Muscle layer of duodenum (tissue), 2 donors: ENCODE results near the gene SYPL2.
A peak's percentile ranks its signal among the peaks of the same experiment; 100 is the strongest.

ENCODE experiments used
- H3K27ac ChIP-seq: one replicate; pipeline ENCODE4 v1.7.0; 2013; ENCODE audit warnings: mild to moderate bottlenecking, low read length
- H3K27me3 ChIP-seq: one replicate; pipeline ENCODE4 v1.7.0; 2013; ENCODE audit warnings: low read depth, mild to moderate bottlenecking, control low read depth, low read length
- H3K36me3 ChIP-seq, 2 donors: one replicate each; pipeline ENCODE4 v1.7.0; 2013; ENCODE audit warnings: low read length in 2 of 2, control low read depth in 1 of 2, mild to moderate bottlenecking in 1 of 2; ENCODE audit not compliant: insufficient read depth in 2 of 2, control insufficient read depth in 1 of 2
- H3K4me1 ChIP-seq, 2 donors: one replicate each; pipeline ENCODE4 v1.7.0; 2013; ENCODE audit warnings: low read length in 2 of 2, mild to moderate bottlenecking in 2 of 2, control low read depth in 1 of 2, moderate library complexity in 1 of 2; ENCODE audit not compliant: insufficient read depth in 2 of 2, control insufficient read depth in 1 of 2
- H3K4me3 ChIP-seq, 2 donors: one replicate each; pipeline ENCODE4 v1.7.0; 2013; ENCODE audit warnings: low read length in 2 of 2, low read depth in 1 of 2, mild to moderate bottlenecking in 1 of 2
- H3K9me3 ChIP-seq, 2 donors: one replicate each; pipeline ENCODE4 v1.7.0; 2013; ENCODE audit warnings: low read length in 2 of 2, control low read depth in 1 of 2, mild to moderate bottlenecking in 1 of 2; ENCODE audit not compliant: control insufficient read depth in 1 of 2
- donor health status: healthy.

SYPL2 gene

DNA sequence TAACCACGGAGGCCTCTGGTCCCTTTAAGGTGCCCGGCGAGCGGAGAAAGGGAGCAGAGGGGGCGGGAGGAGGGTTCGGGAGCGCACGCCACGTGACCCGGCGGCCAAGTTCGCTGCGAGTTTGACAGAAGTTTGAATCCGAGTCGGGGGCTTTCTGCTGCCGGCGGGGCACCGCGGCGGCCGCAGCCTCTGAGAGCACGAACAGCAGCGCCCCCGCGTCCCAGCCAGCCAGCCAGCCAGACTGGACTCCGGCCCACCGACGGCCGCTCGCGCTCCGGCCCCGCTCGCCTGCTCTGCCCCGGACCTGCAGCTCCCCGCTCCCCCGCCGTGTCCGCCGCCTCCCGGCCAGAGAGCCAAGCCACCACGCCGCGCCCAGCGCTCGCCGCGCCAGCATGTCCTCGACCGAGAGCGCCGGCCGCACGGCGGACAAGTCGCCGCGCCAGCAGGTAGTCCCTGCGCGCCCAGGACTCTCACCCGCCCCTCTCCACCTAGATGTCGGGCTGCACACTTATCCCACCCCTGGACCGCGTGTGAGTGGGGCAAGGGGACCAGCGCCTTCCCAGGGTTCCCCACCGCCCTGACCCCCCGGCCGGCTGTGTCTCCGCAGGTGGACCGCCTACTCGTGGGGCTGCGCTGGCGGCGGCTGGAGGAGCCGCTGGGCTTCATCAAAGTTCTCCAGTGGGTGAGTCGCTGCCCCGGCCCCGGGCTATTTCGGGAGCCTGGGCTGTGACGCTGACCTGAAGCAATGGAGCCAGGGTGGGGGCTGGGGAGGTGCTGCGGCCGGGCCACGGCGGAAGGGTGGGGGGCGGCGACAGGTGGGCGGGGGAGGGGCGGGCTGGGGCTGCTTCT is at the start of gene SYPL2:
TSS of gene SYPL2 (plus strand) at position 95 of the 849 bp plus-strand sequence. CDS start at position 393, 298 bp downstream.
- H3K27me3 ChIP-seq: peaks cover 5% of the 10 kb centered on the region
- H3K4me1 ChIP-seq: peaks cover 0 to 9% of the 10 kb centered on the region in 2 donors
- H3K4me3 ChIP-seq: peak within 1 kb of the TSS; percentile 59 to 79
- H3K27ac ChIP-seq: no peak within 1 kb of the TSS
- no peaks in the 10 kb centered on the region for H3K36me3 ChIP-seq
- H3K9me3 ChIP-seq: no peaks in the 10 kb centered on the region

DNA sequence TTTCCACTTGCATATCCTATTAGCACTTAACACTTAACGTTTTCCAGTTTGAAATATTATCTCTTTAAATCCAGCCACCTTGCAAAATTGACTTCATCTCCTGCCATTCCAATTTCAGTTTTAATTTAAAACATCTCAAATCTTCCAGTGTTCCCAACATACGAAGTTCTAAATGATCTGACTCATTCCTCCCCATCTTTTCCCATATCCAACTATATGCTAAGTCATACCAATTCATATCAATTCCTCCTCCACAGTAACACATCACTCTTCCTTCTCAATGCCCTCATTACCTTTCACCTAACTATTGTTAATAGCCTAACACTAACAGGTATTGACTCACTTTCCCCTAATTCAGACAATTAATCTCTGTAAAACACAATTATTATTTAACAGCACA is 42.8 kb upstream of the SYPL2 start:
- Histone ChIP-seq H3K4me3 (no peak overlapping the region), H3K27ac (no peak overlapping the region), H3K27me3 (no peaks in the 10 kb centered on the region), H3K9me3 (no peaks in the 10 kb centered on the region), H3K36me3 (peaks cover 15% of the 10 kb centered on the region in 2 donors), H3K4me1 (peaks cover 0 to 20% of the 10 kb centered on the region in 2 donors)

DNA sequence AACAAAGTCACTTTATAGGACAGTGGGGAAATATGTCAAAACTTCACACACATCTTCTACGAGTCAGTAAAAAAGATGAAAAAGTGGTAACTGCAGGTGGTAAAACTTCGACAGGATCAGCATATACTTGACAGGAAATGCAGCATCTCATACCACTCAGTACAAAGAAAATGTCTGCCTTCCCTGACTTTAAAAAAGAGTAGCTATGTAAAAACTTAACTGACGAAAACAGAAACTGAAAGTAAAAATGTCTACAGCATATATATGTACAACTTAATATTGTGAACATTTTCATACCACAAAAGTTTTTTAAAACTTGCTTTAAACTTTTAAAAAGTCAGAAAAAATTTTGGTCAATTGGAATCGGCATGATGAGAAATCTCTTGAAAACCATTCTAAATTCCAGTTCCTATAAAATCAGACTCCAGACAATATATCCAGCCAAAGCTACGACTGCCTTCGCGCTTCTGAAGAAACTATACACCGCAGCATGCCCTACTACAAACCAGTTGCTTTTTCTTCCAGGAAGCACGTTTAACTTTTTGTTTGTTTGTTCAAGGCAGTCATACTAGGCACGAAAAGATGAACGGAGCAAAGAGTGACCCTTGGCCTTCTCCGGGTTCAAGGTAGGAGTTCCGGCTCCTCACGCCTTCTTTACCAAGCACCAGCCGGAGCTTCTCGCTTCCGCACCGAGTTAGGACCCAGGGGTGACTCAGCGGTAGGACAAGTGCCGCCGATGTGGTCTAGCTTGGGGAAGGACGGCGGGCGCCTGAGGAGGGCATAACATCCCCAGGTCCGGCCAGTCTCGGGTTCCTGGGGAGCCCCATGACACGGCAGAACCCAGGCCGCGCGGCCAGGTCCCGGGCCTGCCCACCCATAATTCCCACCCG is 40.7 kb upstream of the SYPL2 start:
- H3K9me3 ChIP-seq: no peaks in the 10 kb centered on the region
- peak overlapping the region; percentile 94 for H3K27ac ChIP-seq
- H3K4me3 ChIP-seq: peak overlapping the region; percentile 76 to 78
- H3K4me1 ChIP-seq: peaks cover 0 to 20% of the 10 kb centered on the region in 2 donors
- no peaks in the 10 kb centered on the region for H3K27me3 ChIP-seq
- H3K36me3 ChIP-seq: peaks cover 5 to 8% of the 10 kb centered on the region in 2 donors

DNA sequence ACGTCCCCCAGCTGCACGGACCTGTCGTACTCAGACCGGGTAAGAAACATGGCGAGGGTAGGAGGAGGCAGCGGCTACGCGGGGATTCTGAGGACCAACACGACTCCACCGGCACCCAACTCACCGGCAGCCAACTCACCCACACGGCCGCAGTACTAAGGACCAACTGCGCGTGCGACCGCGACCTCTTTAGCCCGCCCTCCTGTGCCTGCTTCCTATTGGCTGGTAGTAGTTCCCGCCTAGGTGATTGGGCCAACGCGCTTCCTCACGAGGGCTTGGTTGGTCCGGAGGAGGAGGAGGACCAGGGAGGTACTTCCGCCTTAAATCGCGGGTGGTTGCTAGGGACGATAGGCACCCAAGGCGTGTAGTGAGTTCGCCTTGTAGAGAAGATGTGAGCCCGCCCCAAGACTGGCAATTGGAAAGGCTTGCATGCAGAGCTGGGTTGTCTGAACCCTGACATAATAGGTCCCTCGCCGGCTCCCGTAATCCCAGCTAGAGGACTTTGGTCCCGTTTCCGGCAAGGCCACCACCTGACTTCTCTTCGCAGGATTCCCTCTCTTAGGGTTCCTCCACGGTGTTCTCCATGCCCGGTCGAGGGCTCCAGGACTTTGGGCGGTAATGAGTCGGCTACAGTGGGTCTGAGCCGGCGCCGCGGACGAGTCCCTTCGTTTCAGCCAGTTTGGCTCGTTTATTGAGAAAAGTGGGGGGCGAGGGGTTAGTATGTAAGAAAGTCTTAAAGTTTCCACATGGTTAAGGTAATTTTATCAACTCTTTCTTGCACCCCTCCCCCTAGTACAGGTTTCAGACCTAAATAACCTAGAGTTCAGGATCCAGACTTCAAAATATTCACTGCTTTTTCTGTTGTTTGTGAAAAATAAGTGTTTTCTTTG is 39.8 kb upstream of the SYPL2 start, which contains the start of gene PSMA5:
TSS of gene PSMA5 (minus strand) at position 168 of the 890 bp plus-strand sequence. CDS start at position 50, 118 bp downstream.
- Histone ChIP-seq H3K9me3 (no peaks in the 10 kb centered on the region), H3K4me1 (peaks cover 0 to 20% of the 10 kb centered on the region in 2 donors), H3K27me3 (no peaks in the 10 kb centered on the region), H3K27ac (peak within 1 kb of the TSS; percentile 94), H3K4me3 (peak within 1 kb of the TSS; percentile 76 to 78), H3K36me3 (peaks cover 0 to 3% of the 10 kb centered on the region in 2 donors)

DNA sequence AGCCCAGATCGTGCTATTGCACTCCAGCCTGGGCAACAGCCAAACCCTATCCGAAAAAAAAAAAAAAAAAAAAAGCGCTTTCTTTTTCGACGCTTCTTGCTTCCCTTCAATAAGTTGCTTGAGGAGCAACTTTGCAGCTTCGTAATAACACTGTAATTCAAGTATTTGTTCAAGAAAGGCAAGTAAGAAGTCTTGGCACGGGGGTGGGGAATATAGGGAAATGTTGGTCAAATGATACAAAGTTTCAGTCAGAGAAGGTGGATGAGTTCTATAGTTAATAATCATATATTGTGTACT is 39.2 kb upstream of the SYPL2 start:
- H3K4me3 ChIP-seq: peak overlapping the region; percentile 76 to 78
- H3K27ac ChIP-seq: peak overlapping the region; percentile 94
- H3K9me3 ChIP-seq: no peaks in the 10 kb centered on the region
- H3K27me3 ChIP-seq: no peaks in the 10 kb centered on the region
- H3K4me1 ChIP-seq: peaks cover 0 to 20% of the 10 kb centered on the region in 2 donors
- peaks cover 0 to 3% of the 10 kb centered on the region in 2 donors for H3K36me3 ChIP-seq

DNA sequence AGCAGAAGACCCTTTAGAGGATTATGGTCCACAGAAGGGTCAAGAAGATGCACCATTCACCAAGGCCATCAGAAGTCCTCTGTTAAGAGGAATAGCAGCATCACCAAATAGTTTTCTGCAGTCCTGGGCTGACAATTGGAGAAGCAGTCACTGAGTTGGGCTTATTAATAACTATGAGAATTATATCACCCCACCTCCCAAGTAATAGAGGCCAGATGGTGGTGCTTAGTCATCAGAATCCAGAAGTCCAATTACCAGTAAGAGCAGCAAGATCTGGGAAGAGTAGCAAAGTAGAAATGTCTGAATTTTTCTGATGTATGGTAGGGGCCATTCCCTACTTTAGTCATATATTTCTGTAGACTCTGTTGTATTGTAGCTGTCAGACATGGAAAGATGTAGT is 34.0 kb upstream of the SYPL2 start:
- H3K27ac ChIP-seq: no peak overlapping the region
- H3K4me3 ChIP-seq: no peak overlapping the region
- H3K36me3 ChIP-seq: no peaks in the 10 kb centered on the region
- H3K4me1 ChIP-seq: peaks cover 0 to 7% of the 10 kb centered on the region in 2 donors
- H3K9me3 ChIP-seq: no peaks in the 10 kb centered on the region
- H3K27me3 ChIP-seq: no peaks in the 10 kb centered on the region

DNA sequence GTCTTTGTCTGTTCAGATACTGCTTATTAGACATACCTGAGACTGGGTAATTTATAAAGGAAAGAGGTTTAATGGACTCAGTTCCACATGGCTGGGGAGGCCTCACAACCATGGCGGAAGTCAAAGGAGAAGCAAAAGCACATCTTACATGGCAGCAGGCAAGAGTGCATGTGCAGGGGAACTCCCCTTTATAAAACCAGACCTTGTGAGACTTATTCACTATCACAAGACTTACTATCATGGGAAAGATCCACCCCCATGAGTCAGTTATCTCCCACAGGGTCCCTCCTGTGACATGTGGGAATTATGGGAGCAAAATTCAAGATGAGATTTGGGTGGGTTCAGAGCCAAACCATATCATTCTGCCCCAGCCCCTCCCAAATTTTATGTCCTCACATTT is 33.0 kb upstream of the SYPL2 start:
- Histone ChIP-seq H3K4me1 (no peaks in the 10 kb centered on the region), H3K27me3 (no peaks in the 10 kb centered on the region), H3K9me3 (no peaks in the 10 kb centered on the region), H3K4me3 (no peak overlapping the region), H3K27ac (no peak overlapping the region), H3K36me3 (no peaks in the 10 kb centered on the region)

DNA sequence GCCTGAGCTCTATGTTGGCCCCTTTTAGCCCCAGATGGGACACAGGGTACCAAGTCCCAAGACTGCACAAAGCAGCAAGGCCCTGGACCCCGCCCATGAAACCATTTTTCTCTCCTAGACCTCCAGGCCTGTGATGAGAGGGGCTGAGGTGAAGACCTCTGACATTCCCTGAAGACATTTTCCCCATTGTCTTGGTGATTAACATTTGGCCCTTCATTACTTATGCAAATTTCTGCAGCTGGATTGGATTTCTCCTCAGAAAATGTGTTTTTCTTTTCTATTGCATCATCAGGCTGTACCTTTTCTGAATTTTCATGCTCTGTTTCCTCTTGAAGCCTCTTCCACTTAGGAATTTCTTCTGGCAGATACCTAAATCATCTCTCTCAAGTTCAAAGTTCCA is 31.9 kb upstream of the SYPL2 start:
- no peaks in the 10 kb centered on the region for H3K36me3 ChIP-seq
- no peak overlapping the region for H3K27ac ChIP-seq
- H3K9me3 ChIP-seq: no peaks in the 10 kb centered on the region
- H3K4me1 ChIP-seq: no peaks in the 10 kb centered on the region
- H3K27me3 ChIP-seq: no peaks in the 10 kb centered on the region
- H3K4me3 ChIP-seq: no peak overlapping the region

DNA sequence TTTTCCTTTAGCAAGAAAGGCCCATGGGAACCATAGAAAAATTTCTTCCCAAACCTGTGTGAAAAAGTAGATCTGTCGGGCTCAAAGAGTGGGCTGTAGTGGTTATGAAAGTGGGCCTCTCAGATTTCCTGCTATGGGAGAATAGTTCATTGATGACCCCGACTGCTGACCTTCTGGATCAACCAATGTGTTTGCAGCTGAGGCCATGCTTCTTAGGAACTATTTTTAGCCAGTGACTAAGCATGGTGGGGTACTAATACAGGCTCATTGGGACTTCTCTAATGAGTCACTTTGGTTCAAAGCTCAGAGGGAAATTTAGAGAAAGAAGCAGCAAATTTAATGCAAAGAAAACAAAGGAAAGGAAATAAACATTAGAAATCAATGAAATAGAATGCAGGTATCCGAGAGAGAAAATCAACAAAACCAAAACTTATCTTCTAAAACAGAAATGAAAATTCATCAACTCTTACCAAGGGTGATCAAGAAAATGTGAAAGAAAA is 27.5 kb upstream of the SYPL2 start:
- H3K36me3 ChIP-seq: no peaks in the 10 kb centered on the region
- no peaks in the 10 kb centered on the region for H3K4me1 ChIP-seq
- no peaks in the 10 kb centered on the region for H3K9me3 ChIP-seq
- no peaks in the 10 kb centered on the region for H3K27me3 ChIP-seq
- no peak overlapping the region for H3K4me3 ChIP-seq
- H3K27ac ChIP-seq: no peak overlapping the region

DNA sequence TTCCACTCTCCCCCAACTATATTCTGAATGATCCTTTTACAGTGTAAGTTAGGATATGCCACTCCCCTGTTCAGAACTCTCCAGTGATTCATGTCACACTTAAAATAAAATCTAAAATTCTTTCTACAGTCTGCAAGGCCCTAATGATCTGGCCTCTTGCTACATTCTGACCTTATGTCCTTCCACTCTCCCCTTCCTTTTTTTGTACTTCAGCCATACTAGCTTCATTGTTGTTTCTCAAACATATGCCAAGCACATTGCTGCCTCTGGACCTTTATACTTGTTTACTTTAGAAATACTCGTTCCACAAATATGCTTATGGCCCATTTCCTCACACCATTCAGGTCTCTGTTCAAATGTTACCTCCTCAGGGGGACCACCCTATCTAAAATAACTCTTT is 25.3 kb upstream of the SYPL2 start:
- Histone ChIP-seq H3K4me3 (no peak overlapping the region), H3K9me3 (no peaks in the 10 kb centered on the region), H3K36me3 (no peaks in the 10 kb centered on the region), H3K4me1 (no peaks in the 10 kb centered on the region), H3K27ac (no peak overlapping the region), H3K27me3 (peaks cover 5% of the 10 kb centered on the region)
